WTC11 (cell line): ENCODE measurements around the gene ZNF407. TPM values are rescaled to one million over a fixed set of nuclear protein-coding genes. Genes with fewer than 3 reads are reported as not detected.

Source experiments
- ATAC-seq: fragments of 200-7000 bp; cut with Tn5 transposase; 2 replicates; pipeline ENCODE4 v1.10.0; 2021; ENCODE audit warnings: mild to moderate bottlenecking, moderate library complexity
- CTCF ChIA-PET: fragments of 300-600 bp; sonication (Branson Sonifier 250); formaldehyde crosslinking; loops from one replicate; lab custom pipeline; 2021; ENCODE audit warnings: antibody characterized with exemption; lab: Charles Lee
- POLR2A ChIA-PET: fragments of 350-600 bp; sonication (Branson Sonifier 250); formaldehyde crosslinking; loops from one replicate; lab custom pipeline; 2021; ENCODE audit warnings: antibody characterized with exemption; lab: Charles Lee
- DNase-seq: peaks from one replicate; pipeline ENCODE4 v3.0.0; 2021; ENCODE audit warnings: low spot score
- H3K27ac Mint-ChIP-seq: 2 replicates; pipeline ENCODE4 v1.8.0; 2021; ENCODE audit warnings: mixed read lengths
- H3K27me3 Mint-ChIP-seq: 2 replicates; pipeline ENCODE4 v1.8.0; 2021; ENCODE audit warnings: low read depth, mild to moderate bottlenecking, moderate library complexity, mixed read lengths
- H3K36me3 Mint-ChIP-seq: 2 replicates; pipeline ENCODE4 v1.8.0; 2021; ENCODE audit warnings: mixed read lengths
- H3K4me1 Mint-ChIP-seq: 2 replicates; pipeline ENCODE4 v1.8.0; 2022; ENCODE audit warnings: mixed read lengths
- H3K4me3 Mint-ChIP-seq: 2 replicates; pipeline ENCODE4 v1.8.0; 2021; ENCODE audit warnings: mild to moderate bottlenecking, moderate library complexity, mixed read lengths
- H3K9me3 Mint-ChIP-seq: 2 replicates; pipeline ENCODE4 v1.8.0; 2021; ENCODE audit warnings: mixed read lengths
- AR ChIP-seq: fragments of 250-450 bp; sonication (Bioruptor Pico); IDR thresholded peaks from 2 replicates; pipeline ENCODE4 v1.9.0; 2021; ENCODE audit warnings: mild to moderate bottlenecking
- ATF2 ChIP-seq: sonication (generic); formaldehyde crosslinking; IDR thresholded peaks from 2 replicates; pipeline ENCODE4 v1.8.1; 2022; ENCODE audit warnings: low read depth, missing genetic modification reagents, borderline replicate concordance
- CDX4 ChIP-seq: fragments of 250-450 bp; sonication (Bioruptor Pico); IDR thresholded peaks from 2 replicates; pipeline ENCODE4 v1.9.0; 2021; ENCODE audit warnings: moderate library complexity, mild to moderate bottlenecking, inconsistent platforms, borderline replicate concordance
- CTCF ChIP-seq: fragments of 200-600 bp; IDR thresholded peaks from 2 replicates; pipeline ENCODE4 v1.8.0; 2022; ENCODE audit warnings: antibody characterized with exemption
- EMX1 ChIP-seq: fragments of 250-450 bp; sonication (Bioruptor Pico); IDR thresholded peaks from 2 replicates; pipeline ENCODE4 v1.8.0; 2021; ENCODE audit warnings: mild to moderate bottlenecking
- ESRRA ChIP-seq: sonication (generic); formaldehyde crosslinking; IDR thresholded peaks from 2 replicates; pipeline ENCODE4 v1.8.1; 2022; ENCODE audit warnings: mild to moderate bottlenecking, missing genetic modification reagents, borderline replicate concordance
- ETV6 ChIP-seq: sonication (generic); formaldehyde crosslinking; IDR thresholded peaks from 2 replicates; pipeline ENCODE4 v1.8.1; 2022; ENCODE audit warnings: mild to moderate bottlenecking, missing genetic modification reagents
- FOXP4 ChIP-seq: sonication (generic); formaldehyde crosslinking; IDR thresholded peaks from 2 replicates; pipeline ENCODE4 v1.8.0; 2022; ENCODE audit warnings: mild to moderate bottlenecking, missing genetic modification reagents
- IRF1 ChIP-seq: sonication (generic); formaldehyde crosslinking; IDR thresholded peaks from 2 replicates; pipeline ENCODE4 v1.8.0; 2023; ENCODE audit warnings: missing genetic modification reagents
- JAZF1 ChIP-seq: fragments of 250-450 bp; sonication (Bioruptor Pico); IDR thresholded peaks from 2 replicates; pipeline ENCODE4 v1.9.0; 2021; ENCODE audit warnings: moderate library complexity, mild to moderate bottlenecking, inconsistent platforms
- JUN ChIP-seq: sonication (generic); formaldehyde crosslinking; IDR thresholded peaks from 2 replicates; pipeline ENCODE4 v1.8.0; 2023; ENCODE audit warnings: mild to moderate bottlenecking, missing genetic modification reagents
- MXD4 ChIP-seq: fragments of 250-450 bp; sonication (Bioruptor Pico); IDR thresholded peaks from 2 replicates; pipeline ENCODE4 v1.8.0; 2021; ENCODE audit warnings: mild to moderate bottlenecking, moderate library complexity, borderline replicate concordance
- MYBL2 ChIP-seq: sonication (generic); formaldehyde crosslinking; IDR thresholded peaks from 2 replicates; pipeline ENCODE4 v1.8.1; 2023; ENCODE audit warnings: mild to moderate bottlenecking, moderate library complexity, missing genetic modification reagents
- NFATC4 ChIP-seq: fragments of 250-450 bp; sonication (Bioruptor Pico); IDR thresholded peaks from 2 replicates; pipeline ENCODE4 v1.9.0; 2021; ENCODE audit warnings: mild to moderate bottlenecking
- NR1H2 ChIP-seq: sonication (generic); formaldehyde crosslinking; IDR thresholded peaks from 2 replicates; pipeline ENCODE4 v1.9.0; 2021; ENCODE audit warnings: mild to moderate bottlenecking, moderate library complexity, missing genetic modification reagents
- OVOL2 ChIP-seq: fragments of 250-450 bp; sonication (Bioruptor Pico); IDR thresholded peaks from 2 replicates; pipeline ENCODE4 v1.9.0; 2021; ENCODE audit warnings: mild to moderate bottlenecking, borderline replicate concordance
- PREB ChIP-seq: sonication (generic); formaldehyde crosslinking; IDR thresholded peaks from 2 replicates; pipeline ENCODE4 v1.8.1; 2022; ENCODE audit warnings: mild to moderate bottlenecking, missing genetic modification reagents, moderate library complexity, borderline replicate concordance
- RELA ChIP-seq: sonication (generic); formaldehyde crosslinking; IDR thresholded peaks from 2 replicates; pipeline ENCODE4 v1.8.1; 2022; ENCODE audit warnings: missing genetic modification reagents, mild to moderate bottlenecking, borderline replicate concordance
- SOX15 ChIP-seq: fragments of 250-450 bp; sonication (Bioruptor Pico); IDR thresholded peaks from 2 replicates; pipeline ENCODE4 v1.9.0; 2021; ENCODE audit warnings: mild to moderate bottlenecking
- ZNF396 ChIP-seq: fragments of 250-450 bp; sonication (Bioruptor Pico); IDR thresholded peaks from 2 replicates; pipeline ENCODE4 v1.8.0; 2021; ENCODE audit warnings: mild to moderate bottlenecking, moderate library complexity, borderline replicate concordance
- total RNA-seq: library from RNA; stranded (reverse); gene quantifications from 3 replicates; pipeline ENCODE4 v1.2.3, GENCODE V29; 2021

ZNF407 gene
- total RNA-seq, 1 experiment from 2014 or later, result 6.5 TPM

GRCh38 chr18:74972354-74972753, 374.7 kb downstream of the ZNF407 start:
- 0 out of 2 replicates have a peak, but pooled peaks cover 3% of the 10 kb centered on the region for H3K4me1 Mint-ChIP-seq
- ATAC-seq (no peak), DNase-seq (no peak)
- H3K27me3 Mint-ChIP-seq, result no peaks in the 10 kb centered on the region; the same call in 1 of the 2 replicates
- H3K36me3 Mint-ChIP-seq, result no peaks in the 10 kb centered on the region
- H3K27ac Mint-ChIP-seq, result no peak overlapping the region
- no peak for TF ChIP-seq NR1H2
- TF ChIP-seq IRF1, result no peak
- TF ChIP-seq JAZF1 (CRISPR knock-in tag), result no peak
- TF ChIP-seq EMX1, result no peak
- no peak for TF ChIP-seq OVOL2 (CRISPR knock-in tag)
- no peak for TF ChIP-seq PREB (CRISPR knock-in tag)
- no peak for TF ChIP-seq ZNF396 (CRISPR knock-in tag)
- no peak for TF ChIP-seq AR (CRISPR knock-in tag)
- no peak for TF ChIP-seq CTCF
- TF ChIP-seq RELA (CRISPR knock-in tag), result no peak
- no peak overlapping the region for H3K4me3 Mint-ChIP-seq
- CTCF ChIA-PET, result no interaction called here
- H3K9me3 Mint-ChIP-seq, result 0 out of 2 replicates have a peak, but pooled peaks cover 6% of the 10 kb centered on the region
- POLR2A ChIA-PET, result no interaction called here

GRCh38 chr18:74975001-74975400, 377.3 kb downstream of the ZNF407 start:
- Mint-ChIP-seq H3K27me3 (no peaks in the 10 kb centered on the region), H3K4me1 (0 out of 2 replicates have a peak, but pooled peaks cover 3% of the 10 kb centered on the region), H3K9me3 (no peaks in the 10 kb centered on the region; the same call in 1 of the 2 replicates), H3K27ac (no peak overlapping the region), H3K36me3 (no peaks in the 10 kb centered on the region), H3K4me3 (no peak overlapping the region)
- ATAC-seq (no peak), DNase-seq (no peak)
- CTCF ChIA-PET, result no interaction called here
- POLR2A ChIA-PET, result no interaction called here
- TF ChIP-seq IRF1 (no peak), NR1H2 (no peak), NFATC4 (no peak), FOXP4 (CRISPR knock-in tag) (no peak), SOX15 (CRISPR knock-in tag) (no peak), ETV6 (no peak), JUN (no peak), AR (CRISPR knock-in tag) (no peak), MYBL2 (CRISPR knock-in tag) (no peak), CDX4 (no peak), ATF2 (CRISPR knock-in tag) (no peak), MXD4 (no peak), ESRRA (CRISPR knock-in tag) (no peak)
